SK-N-MC (cell line): ENCODE data around the gene RFX2.

Experiments
- DNase-seq: peaks from one replicate; pipeline ENCODE4 v3.0.0-alpha.2; 2011; ENCODE audit warnings: low read depth, low spot score
- H3K27ac ChIP-seq: fragments of 200-600 bp; sonication (generic); 2 replicates; pipeline ENCODE4 v1.5.1; 2016; ENCODE audit warnings: mixed run types
- H3K36me3 ChIP-seq: fragments of 200-600 bp; sonication (generic); 2 replicates; pipeline ENCODE4 v1.6.1; 2017; ENCODE audit warnings: antibody characterized with exemption, low read length, mixed read lengths; ENCODE audit not compliant: insufficient read depth
- H3K4me3 ChIP-seq: fragments of 200-600 bp; sonication (generic); 2 replicates; pipeline ENCODE4 v1.5.1; 2016
- H3K9ac ChIP-seq: fragments of 200-600 bp; sonication (generic); 2 replicates; pipeline ENCODE4 v1.8.0; 2017; ENCODE audit warnings: mixed run types, mixed read lengths; ENCODE audit not compliant: insufficient read length
- H3K9me3 ChIP-seq: fragments of 200-600 bp; sonication (generic); 2 replicates; pipeline ENCODE4 v1.6.1; 2017; ENCODE audit warnings: low read depth, mild to moderate bottlenecking, antibody characterized with exemption, low read length, moderate library complexity, mixed read lengths
- EZH2 ChIP-seq: fragments of 200-600 bp; sonication (generic); IDR thresholded peaks from one replicate; pipeline ENCODE4 v1.6.1; 2017; ENCODE audit warnings: antibody characterized with exemption
- FOXP2 ChIP-seq: optimal IDR thresholded peaks from 2 replicates; pipeline ENCODE3; 2011; ENCODE audit warnings: mild to moderate bottlenecking, moderate library complexity; ENCODE audit not compliant: insufficient read depth; ENCODE audit errors: extremely low read length, control extremely low read depth
- POLR2AphosphoS5 ChIP-seq: IDR thresholded peaks from 2 replicates; pipeline ENCODE4 v1.6.1; 2012; ENCODE audit warnings: mild to moderate bottlenecking, low read depth, low read length, borderline replicate concordance

The RFX2 gene

DNA sequence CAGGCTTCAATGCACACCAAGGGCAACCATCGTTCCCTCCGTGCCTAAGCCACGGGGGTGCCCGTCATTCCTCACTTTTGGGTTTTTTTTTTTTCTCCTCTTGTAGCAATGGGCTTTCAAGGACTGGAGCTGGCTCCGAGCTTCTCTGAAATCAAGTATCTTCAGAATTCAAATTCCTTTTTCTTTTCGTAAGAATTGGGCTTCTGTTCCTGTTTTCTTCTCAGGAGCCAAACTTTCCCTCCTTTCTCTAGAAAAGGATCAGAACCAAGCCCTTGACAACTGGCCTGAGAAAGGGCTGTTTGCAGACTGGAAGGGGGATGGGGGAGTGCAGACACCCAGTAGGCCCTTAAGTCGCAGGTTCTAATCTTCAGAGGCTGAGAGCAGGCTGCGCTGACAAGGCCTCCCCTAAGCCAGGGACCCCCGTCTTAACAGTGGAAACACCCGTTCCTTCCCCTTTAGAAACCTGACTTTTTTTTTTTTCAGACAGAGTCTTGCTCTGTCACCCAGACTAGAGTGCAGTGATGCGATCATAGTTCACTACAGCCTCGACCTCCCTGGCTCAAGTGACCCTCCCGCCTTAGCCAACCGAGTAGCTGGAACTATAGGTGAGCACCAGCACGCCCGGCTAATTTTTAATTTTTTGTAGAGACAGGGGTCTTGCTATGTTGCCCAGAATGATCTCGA lies 51.6 kb downstream of the RFX2 start:
- H3K9ac ChIP-seq = no peak overlapping the region
- DNase-seq = no peak
- H3K27ac ChIP-seq = no peak overlapping the region
- TF ChIP-seq FOXP2 (no peak), EZH2 (no peak), POLR2AphosphoS5 (no peak)
- H3K36me3 ChIP-seq = no peaks in the 10 kb centered on the region
- H3K9me3 ChIP-seq = no peaks in the 10 kb centered on the region
- no peak overlapping the region for H3K4me3 ChIP-seq

DNA sequence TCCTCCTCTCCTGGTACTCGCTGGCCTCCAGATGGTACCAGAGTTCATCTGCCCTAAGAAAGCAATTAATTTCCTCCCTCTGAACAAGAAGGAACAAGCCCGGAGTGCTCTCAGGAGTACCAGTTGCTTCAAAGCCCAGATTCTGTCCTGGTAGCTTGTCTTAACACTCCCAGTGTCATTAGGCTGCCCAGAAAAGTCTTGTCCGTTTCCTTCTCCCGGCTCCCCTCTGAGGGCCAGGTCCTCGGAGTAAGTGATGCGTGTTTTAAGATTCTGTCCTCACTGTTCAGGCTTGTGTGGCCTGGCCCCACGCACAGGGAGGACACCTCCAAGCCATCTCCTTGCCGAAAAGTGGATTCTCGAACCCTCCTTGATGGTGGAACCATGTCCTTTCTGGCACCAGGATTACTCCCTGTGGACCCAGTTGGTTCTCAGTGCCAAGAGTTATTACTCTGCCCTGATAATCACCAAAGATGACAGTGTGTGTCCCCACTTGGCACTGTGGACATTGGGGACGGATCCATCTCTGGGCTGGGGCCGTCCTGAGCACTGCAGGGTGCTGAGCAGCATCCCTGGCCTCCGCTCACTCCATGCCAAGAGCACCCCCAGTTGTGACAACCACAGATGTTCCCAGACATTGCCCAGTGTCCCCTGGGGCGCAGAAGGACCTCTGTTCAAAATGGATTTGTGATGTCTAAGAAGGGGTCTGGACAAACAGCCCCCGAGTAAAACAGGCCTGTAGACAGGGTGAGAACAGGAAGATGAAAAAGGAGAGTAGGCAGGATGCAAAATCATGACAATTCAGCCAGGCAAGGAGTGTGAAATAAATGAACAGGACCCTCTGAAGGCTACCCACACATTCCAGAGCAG lies 52.4 kb downstream of the RFX2 start:
- Histone ChIP-seq H3K9me3 (no peaks in the 10 kb centered on the region), H3K27ac (no peak overlapping the region), H3K4me3 (no peak overlapping the region), H3K36me3 (no peaks in the 10 kb centered on the region), H3K9ac (no peak overlapping the region)
- TF ChIP-seq POLR2AphosphoS5 (no peak), EZH2 (no peak), FOXP2 (no peak)
- DNase-seq = no peak

DNA sequence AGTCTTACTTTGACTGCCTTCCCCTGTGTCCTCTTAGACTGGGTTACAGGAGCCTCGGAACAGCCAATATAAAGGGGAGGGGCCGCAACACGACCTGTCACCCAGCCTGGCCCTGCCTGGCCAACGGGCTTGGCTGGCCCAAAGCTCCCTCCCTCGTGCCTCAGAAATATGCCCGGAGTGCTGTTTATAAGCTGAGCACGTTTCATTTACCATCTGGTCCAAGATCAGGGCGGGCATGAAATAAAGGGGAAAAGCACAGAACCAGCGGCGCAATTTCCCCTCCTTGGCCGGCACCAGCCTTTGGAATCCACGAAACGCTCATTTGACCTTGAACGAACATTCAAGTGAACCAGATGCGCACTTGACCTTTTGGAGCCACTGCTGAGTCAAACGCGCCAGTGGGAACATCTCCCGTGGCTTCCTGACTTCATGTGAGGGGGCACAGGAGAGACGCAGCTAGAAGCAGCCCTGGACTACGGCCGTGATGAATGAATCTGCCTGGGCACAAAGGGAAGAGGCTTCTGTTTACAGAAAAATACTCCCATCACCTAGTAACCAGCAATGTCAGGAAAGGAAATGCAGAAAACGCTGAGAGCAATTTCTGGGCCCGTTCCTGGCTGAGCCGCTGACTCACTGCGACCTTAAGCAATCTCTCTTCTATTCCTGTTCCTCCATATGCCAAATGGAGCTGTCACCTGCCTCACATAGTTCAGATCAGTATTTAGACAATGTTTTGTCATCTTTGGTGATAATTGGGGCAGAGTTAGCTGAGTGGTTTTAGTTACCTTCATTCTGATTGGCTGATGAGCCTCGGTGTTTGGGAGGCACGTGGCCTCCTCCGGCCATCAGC lies 53.3 kb downstream of the RFX2 start:
- TF ChIP-seq FOXP2 (no peak), POLR2AphosphoS5 (no peak), EZH2 (no peak)
- H3K36me3 ChIP-seq = no peaks in the 10 kb centered on the region

DNA sequence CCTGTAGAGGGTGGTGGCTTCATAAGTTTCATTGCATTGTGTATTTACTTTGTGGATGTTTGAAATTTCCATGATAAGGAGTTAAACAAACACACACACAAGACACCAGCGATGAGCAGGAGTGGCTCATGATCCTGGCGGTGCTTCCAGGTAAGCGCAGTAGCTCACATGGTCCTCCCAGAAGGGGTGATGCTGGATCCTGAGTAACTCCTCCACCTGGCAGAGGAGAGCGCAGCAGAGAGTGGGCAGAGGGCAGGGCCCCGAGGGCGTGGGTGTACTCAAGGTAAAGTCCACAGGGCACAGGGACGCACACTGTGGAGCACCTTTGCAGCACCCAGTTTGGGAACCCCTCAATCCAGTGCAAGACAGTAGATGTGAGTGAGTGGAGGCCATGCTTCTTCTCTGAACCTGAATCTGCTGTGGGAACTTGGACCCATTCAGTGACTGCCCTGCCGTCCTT lies 54.0 kb downstream of the RFX2 start:
- Histone ChIP-seq H3K36me3 (no peaks in the 10 kb centered on the region), H3K9ac (no peak overlapping the region), H3K27ac (no peak overlapping the region), H3K4me3 (no peak overlapping the region), H3K9me3 (no peaks in the 10 kb centered on the region)
- TF ChIP-seq FOXP2 = no peak
- no peak for TF ChIP-seq POLR2AphosphoS5
- TF ChIP-seq EZH2 = no peak
- no peak for DNase-seq

More for the DNA sequence above, 53.3 kb downstream of the RFX2 start:
- Histone ChIP-seq H3K4me3 (no peak overlapping the region), H3K9ac (no peak overlapping the region), H3K27ac (no peak overlapping the region), H3K9me3 (no peaks in the 10 kb centered on the region)
- DNase-seq = no peak

DNA sequence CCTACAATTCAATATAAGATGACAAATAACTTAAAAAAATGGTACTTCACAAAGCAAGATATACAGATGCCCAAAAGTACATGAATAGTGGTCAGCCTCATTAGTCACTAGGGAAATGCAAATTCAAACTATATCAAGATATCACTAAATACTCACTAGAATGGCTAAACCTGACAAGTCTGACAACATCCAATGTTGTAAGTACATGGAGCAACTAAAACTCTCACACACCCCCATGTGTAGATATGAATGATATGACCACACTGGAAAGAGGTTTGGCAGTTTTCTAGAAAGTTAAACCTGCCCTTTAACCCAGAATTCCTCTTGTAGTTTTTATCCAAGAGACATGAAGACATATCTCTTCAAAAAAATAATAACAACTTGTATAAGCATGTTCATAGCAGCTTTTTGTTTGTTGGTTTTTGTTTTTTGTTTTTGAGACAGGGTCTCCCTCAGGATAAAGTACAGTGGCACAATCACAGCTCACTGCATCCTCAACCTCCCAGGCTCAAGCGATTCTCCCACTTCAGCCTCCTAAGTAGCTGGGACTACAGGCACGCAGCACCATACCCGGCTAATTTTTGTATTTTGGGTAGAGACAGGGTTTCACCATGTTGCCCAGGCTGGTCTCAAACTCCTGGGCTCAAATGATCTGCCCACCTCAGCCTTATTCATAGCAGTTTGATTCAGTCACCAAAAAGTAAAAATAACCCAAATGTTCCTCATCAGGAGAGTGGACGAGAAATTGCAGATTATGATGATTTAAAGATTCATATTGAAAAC lies 55.1 kb downstream of the RFX2 start:
- H3K9me3 ChIP-seq = no peaks in the 10 kb centered on the region
- H3K4me3 ChIP-seq = no peak overlapping the region
- DNase-seq = no peak
- no peak for TF ChIP-seq POLR2AphosphoS5
- no peak for TF ChIP-seq EZH2
- no peak for TF ChIP-seq FOXP2
- H3K27ac ChIP-seq = no peak overlapping the region
- H3K9ac ChIP-seq = no peak overlapping the region
- no peaks in the 10 kb centered on the region for H3K36me3 ChIP-seq

DNA sequence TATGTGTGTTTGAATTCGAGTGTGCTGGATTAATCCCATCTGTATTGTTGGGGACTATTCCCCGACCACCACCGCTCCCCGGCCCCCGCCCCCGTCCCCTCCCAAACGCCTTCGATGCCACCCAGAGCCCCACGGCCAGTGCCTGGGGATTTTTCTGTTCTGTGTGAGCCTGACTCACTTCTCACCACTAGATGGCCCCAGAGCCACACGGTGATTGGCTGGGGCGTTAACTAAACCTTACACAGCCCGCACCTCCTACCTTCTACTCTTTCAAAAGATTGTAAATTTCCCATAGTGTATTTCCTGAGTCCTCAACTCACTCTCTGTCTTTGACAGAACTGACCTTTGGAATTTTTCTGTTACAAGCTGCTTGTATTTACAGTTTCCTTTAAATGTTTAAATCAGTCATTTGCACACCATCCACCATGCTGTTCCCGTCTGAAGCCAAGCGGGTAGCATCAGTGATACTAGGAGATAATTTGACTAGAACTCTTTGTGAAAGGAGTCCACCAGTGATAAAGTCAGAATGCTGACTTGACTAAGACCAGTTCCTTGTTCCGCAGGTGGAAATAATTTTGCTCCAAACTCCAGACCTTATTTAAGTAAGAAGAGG lies 61.4 kb downstream of the RFX2 start:
- H3K9ac ChIP-seq = no peak overlapping the region
- no peaks in the 10 kb centered on the region for H3K9me3 ChIP-seq
- peak; percentile 26 for DNase-seq
- H3K36me3 ChIP-seq = no peaks in the 10 kb centered on the region
- no peak overlapping the region for H3K27ac ChIP-seq
- TF ChIP-seq POLR2AphosphoS5 = no peak
- TF ChIP-seq FOXP2 = no peak
- no peak for TF ChIP-seq EZH2
- H3K4me3 ChIP-seq = no peak overlapping the region

DNA sequence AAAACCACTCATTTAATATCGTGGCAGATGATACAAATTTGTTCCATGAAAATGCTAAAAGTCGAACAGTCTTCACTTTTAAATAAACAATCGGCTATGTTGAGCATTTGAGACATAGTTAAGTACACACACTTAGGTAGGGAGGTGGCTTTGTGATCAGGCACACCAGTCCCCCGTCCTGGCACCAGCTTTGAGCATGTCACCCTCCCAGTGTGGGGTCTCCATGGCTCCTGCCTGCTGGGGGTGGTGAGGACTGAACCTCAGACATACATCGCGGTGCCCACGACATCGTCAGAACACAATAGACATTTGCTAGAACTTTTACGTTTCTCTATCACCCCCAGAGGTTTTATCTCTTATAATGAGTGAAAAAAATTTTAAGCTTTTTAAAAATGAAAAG lies 62.0 kb downstream of the RFX2 start:
- no peak for DNase-seq
- TF ChIP-seq POLR2AphosphoS5 (no peak), FOXP2 (no peak)
- H3K27ac ChIP-seq = no peak overlapping the region
- H3K9ac ChIP-seq = no peak overlapping the region
- no peaks in the 10 kb centered on the region for H3K36me3 ChIP-seq
- H3K4me3 ChIP-seq = no peak overlapping the region
- H3K9me3 ChIP-seq = no peaks in the 10 kb centered on the region
